ENCODE results near the gene RAB32.

DNA sequence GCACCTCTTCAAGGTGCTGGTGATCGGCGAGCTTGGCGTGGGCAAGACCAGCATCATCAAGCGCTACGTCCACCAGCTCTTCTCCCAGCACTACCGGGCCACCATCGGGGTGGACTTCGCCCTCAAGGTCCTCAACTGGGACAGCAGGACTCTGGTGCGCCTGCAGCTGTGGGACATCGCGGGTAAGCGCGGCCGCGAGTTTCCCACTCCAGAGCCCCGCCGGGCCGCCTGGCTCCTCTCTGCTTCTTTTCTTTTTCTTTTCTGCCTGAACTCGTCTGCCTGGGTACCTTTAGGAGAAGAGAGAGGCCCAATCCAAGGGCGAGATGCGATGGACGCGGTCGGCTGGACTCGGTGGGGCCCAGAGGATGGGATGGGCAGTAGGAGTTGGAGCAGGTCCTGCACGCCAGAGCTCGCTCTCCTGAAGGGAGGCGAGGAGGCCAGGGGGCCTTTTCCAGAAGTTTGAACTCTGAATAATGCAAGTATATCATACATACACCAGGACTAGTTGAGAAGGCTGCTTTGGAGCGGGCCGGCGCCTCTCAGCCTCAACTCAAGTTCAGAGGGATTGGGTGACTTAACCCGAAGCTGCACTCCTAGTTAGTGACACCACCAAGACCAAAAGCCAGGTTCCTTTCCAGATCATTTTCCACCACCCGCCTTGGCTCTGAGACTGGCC is 445 bp downstream of the RAB32 start:
- TF ChIP-seq CTCF (conservative IDR thresholded peaks at IDR 0.05 in 1 of 2, IDR thresholded peaks at IDR 0.05 in 1 of 2; ENCODE audit: low read depth in 1 of 2, low read length in 2 of 2) (no peak), EZH2 (IDR thresholded peaks at IDR 0.05; ENCODE audit: low read length, missing control alignments) (no peak)

Measured in fibroblast of lung (primary cell).